Astrocyte (in vitro differentiated cells and primary cell): ENCODE data around the gene NAV2. TPM values are rescaled to one million over a fixed set of nuclear protein-coding genes. Genes with fewer than 3 reads are reported as not detected.

Source experiments
- DNase-seq: peaks from one replicate; pipeline ENCODE4 v3.0.0-alpha.2; 2010; ENCODE audit warnings: low read depth
- FAIRE-seq: peaks from 2 replicates; lab custom pipeline; 2011; peaks lifted over from hg19 to GRCh38; lab: Jason Lieb, UNC
- H2AFZ ChIP-seq: 2 replicates; pipeline ENCODE4 v1.6.0; 2012; ENCODE audit warnings: low read depth, low read length, inconsistent platforms
- H3K27ac ChIP-seq: 2 replicates; pipeline ENCODE4 v1.5.1; 2011; ENCODE audit warnings: low read depth, low read length, inconsistent platforms
- H3K27me3 ChIP-seq: 2 replicates; pipeline ENCODE4 v1.6.0; 2011; ENCODE audit warnings: low read length, inconsistent platforms; ENCODE audit not compliant: insufficient read depth
- H3K36me3 ChIP-seq: 2 replicates; pipeline ENCODE4 v1.5.1; 2011; ENCODE audit warnings: low read length, inconsistent platforms; ENCODE audit not compliant: insufficient read depth
- H3K4me1 ChIP-seq: 2 replicates; pipeline ENCODE4 v1.5.1; 2011; ENCODE audit warnings: low read length, inconsistent platforms; ENCODE audit not compliant: insufficient read depth
- H3K4me2 ChIP-seq: 2 replicates; pipeline ENCODE4 v1.6.0; 2012; ENCODE audit warnings: low read length, inconsistent platforms
- H3K4me3 ChIP-seq: 2 replicates; pipeline ENCODE4 v1.5.1; 2011; ENCODE audit warnings: low read depth, mild to moderate bottlenecking, low read length, inconsistent platforms; ENCODE audit not compliant: insufficient read depth
- H3K79me2 ChIP-seq: 2 replicates; pipeline ENCODE4 v1.6.0; 2012; ENCODE audit warnings: mild to moderate bottlenecking, low read length, inconsistent platforms; ENCODE audit not compliant: insufficient read depth
- H3K9ac ChIP-seq: 2 replicates; pipeline ENCODE4 v1.6.0; 2012; ENCODE audit warnings: mild to moderate bottlenecking, low read length, inconsistent platforms
- H3K9me3 ChIP-seq: 2 replicates; pipeline ENCODE4 v1.5.1; 2012; ENCODE audit warnings: low read depth, mild to moderate bottlenecking, low read length, inconsistent platforms; ENCODE audit not compliant: insufficient read depth
- H4K20me1 ChIP-seq: 2 replicates; pipeline ENCODE4 v1.6.0; 2012; ENCODE audit warnings: low read length, inconsistent platforms; ENCODE audit not compliant: insufficient read depth
- H3K27ac Mint-ChIP-seq: one replicate; pipeline ENCODE4 v1.8.0; 2021; ENCODE audit warnings: mild to moderate bottlenecking, mixed read lengths; ENCODE audit not compliant: unreplicated experiment
- H3K27me3 Mint-ChIP-seq: one replicate; pipeline ENCODE4 v1.8.0; 2021; ENCODE audit warnings: low read depth, mixed read lengths; ENCODE audit not compliant: unreplicated experiment
- H3K36me3 Mint-ChIP-seq: one replicate; pipeline ENCODE4 v1.8.0; 2021; ENCODE audit warnings: low read depth, mixed read lengths; ENCODE audit not compliant: unreplicated experiment
- H3K4me1 Mint-ChIP-seq: one replicate; pipeline ENCODE4 v1.8.0; 2021; ENCODE audit warnings: low read depth, mixed read lengths; ENCODE audit not compliant: unreplicated experiment
- H3K4me3 Mint-ChIP-seq: one replicate; pipeline ENCODE4 v1.8.0; 2021; ENCODE audit warnings: mild to moderate bottlenecking, moderate library complexity, mixed read lengths; ENCODE audit not compliant: unreplicated experiment
- H3K9me3 Mint-ChIP-seq: one replicate; pipeline ENCODE4 v1.8.0; 2021; ENCODE audit warnings: mild to moderate bottlenecking, mixed read lengths; ENCODE audit not compliant: unreplicated experiment
- CTCF ChIP-seq: IDR thresholded peaks from 2 replicates; pipeline ENCODE4 v1.5.1; 2011; ENCODE audit warnings: low read depth, mild to moderate bottlenecking, inconsistent platforms, low read length, moderate library complexity; ENCODE audit not compliant: insufficient read depth
- EZH2 ChIP-seq: IDR thresholded peaks from 2 replicates; pipeline ENCODE4 v1.6.1; 2012; ENCODE audit warnings: mild to moderate bottlenecking, low read length, inconsistent platforms; ENCODE audit not compliant: insufficient read depth
- total RNA-seq: library from RNA; stranded (reverse); gene quantifications from 2 replicates; pipeline ENCODE4 v1.2.1, GENCODE V29; 2021

Gene NAV2
- total RNA-seq, 1 donor from 2014 or later: 20.6 TPM

DNA sequence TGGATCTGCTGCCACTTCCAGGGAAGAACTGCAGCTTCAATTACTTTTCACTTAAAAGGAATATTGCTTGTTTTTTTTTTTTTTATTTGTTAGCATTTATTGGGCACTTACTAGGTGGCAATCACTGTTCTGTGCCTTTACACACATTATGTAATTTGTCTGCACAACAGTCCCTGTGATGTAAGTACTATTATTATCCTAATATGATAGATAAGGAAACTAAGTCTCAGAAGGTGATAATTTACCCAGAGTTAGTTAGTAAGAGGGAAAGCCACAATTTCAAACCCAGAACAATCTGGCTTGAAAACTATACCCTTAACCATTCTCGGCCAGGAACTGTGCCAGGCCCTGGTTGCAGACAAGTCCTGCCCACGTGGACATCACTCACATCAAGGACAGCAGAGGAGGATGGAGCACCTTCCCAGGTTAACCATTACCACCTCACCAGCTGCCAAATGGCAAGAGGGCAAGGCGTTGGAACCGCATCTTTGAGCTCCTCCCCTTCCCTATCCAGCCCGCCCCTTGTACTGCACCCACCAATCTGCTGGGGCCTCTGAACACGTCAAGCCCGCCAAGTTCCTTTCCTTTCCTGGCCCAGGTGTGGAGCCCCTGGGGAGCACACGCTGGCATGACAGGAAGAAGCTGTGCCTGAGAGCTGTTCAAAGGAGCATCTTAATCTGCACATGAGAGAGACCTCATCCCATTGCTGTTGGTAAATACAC, 78.4 kb downstream of the NAV2 start:
- no peak overlapping the region for H2AFZ ChIP-seq
- Mint-ChIP-seq H3K9me3 (peaks cover 2% of the 10 kb centered on the region), H3K27ac (no peak overlapping the region), H3K36me3 (no peaks in the 10 kb centered on the region), H3K27me3 (peaks cover 39% of the 10 kb centered on the region), H3K4me1 (no peaks in the 10 kb centered on the region), H3K4me3 (no peak overlapping the region)
- peaks cover 6% of the 10 kb centered on the region for H3K27me3 ChIP-seq
- no peak overlapping the region for H3K4me2 ChIP-seq
- peaks cover 4% of the 10 kb centered on the region for H3K79me2 ChIP-seq
- H3K9me3 ChIP-seq: no peaks in the 10 kb centered on the region
- TF ChIP-seq CTCF: no peak
- TF ChIP-seq EZH2: no peak
- H4K20me1 ChIP-seq: peaks cover 71% of the 10 kb centered on the region
- DNase-seq: no peak
- no peak overlapping the region for H3K4me3 ChIP-seq
- H3K4me1 ChIP-seq: no peaks in the 10 kb centered on the region
- FAIRE-seq: no peak
- no peak overlapping the region for H3K27ac ChIP-seq
- no peak overlapping the region for H3K9ac ChIP-seq
- no peaks in the 10 kb centered on the region for H3K36me3 ChIP-seq

DNA sequence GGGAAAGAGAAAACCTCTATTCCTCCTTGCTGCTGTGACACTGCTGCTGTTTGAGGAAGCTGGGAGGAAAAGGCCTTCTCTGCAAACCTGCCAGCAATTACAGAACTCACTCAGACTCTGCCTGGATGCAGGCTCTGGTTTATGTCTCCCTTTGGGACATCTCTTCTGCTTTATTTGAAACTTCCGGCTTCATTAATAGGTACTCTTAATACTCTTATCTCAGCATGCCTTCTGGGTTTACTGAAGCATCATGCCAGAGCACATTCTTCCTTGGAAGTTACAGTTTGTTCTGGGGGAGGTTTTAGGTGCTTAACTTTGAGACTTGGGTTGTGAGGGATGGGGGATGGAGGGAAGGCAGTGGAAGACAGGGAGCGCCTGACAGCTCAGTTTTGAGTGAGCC, 79.9 kb downstream of the NAV2 start:
- Histone ChIP-seq H2AFZ (no peak overlapping the region), H3K9ac (no peak overlapping the region), H3K79me2 (peaks cover 2% of the 10 kb centered on the region), H3K4me3 (no peak overlapping the region), H3K9me3 (no peaks in the 10 kb centered on the region), H3K4me2 (no peak overlapping the region), H3K4me1 (no peaks in the 10 kb centered on the region), H3K27me3 (peaks cover 6% of the 10 kb centered on the region), H4K20me1 (peaks cover 76% of the 10 kb centered on the region), H3K27ac (no peak overlapping the region), H3K36me3 (no peaks in the 10 kb centered on the region)
- Mint-ChIP-seq H3K27me3 (peaks cover 47% of the 10 kb centered on the region), H3K36me3 (no peaks in the 10 kb centered on the region), H3K4me3 (no peak overlapping the region), H3K4me1 (no peaks in the 10 kb centered on the region), H3K27ac (no peak overlapping the region), H3K9me3 (peaks cover 2% of the 10 kb centered on the region)
- DNase-seq (no peak), FAIRE-seq (no peak)
- TF ChIP-seq CTCF: no peak
- no peak for TF ChIP-seq EZH2

- Histone ChIP-seq H3K4me2 (no peak overlapping the region), H3K27me3 (peaks cover 6% of the 10 kb centered on the region), H3K36me3 (no peaks in the 10 kb centered on the region), H4K20me1 (peaks cover 76% of the 10 kb centered on the region), H3K9ac (no peak overlapping the region), H3K79me2 (peaks cover 2% of the 10 kb centered on the region), H2AFZ (no peak overlapping the region), H3K9me3 (no peaks in the 10 kb centered on the region), H3K4me3 (no peak overlapping the region), H3K27ac (no peak overlapping the region), H3K4me1 (no peaks in the 10 kb centered on the region)
- DNase-seq (no peak), FAIRE-seq (no peak)
- TF ChIP-seq CTCF (no peak), EZH2 (no peak)
- H3K4me1 Mint-ChIP-seq: no peaks in the 10 kb centered on the region
- no peak overlapping the region for H3K4me3 Mint-ChIP-seq
- peaks cover 47% of the 10 kb centered on the region for H3K27me3 Mint-ChIP-seq
- H3K36me3 Mint-ChIP-seq: no peaks in the 10 kb centered on the region
- H3K27ac Mint-ChIP-seq: no peak overlapping the region
- H3K9me3 Mint-ChIP-seq: peaks cover 2% of the 10 kb centered on the region
Observed at GRCh38 chr11:19793326-19793725, 80.7 kb downstream of the NAV2 start.
